Naive thymus-derived CD4-positive, alpha-beta T cell (primary cell): ENCODE measurements around the gene THAP7. TPM values are rescaled to one million over a fixed set of nuclear protein-coding genes. Genes with fewer than 3 reads are reported as not detected.

ENCODE experiments used
- ATAC-seq: fragments of 150-1000 bp; cut with Tn5 transposase; 2 replicates; pipeline ENCODE4 v1.10.0; 2021; ENCODE audit warnings: mild to moderate bottlenecking, moderate library complexity
- CTCF ChIA-PET: fragments of 350-600 bp; sonication (Branson Sonifier 250); formaldehyde crosslinking; loops from one replicate; lab custom pipeline; 2021; ENCODE audit warnings: antibody characterized with exemption; lab: Charles Lee
- POLR2A ChIA-PET: fragments of 350-600 bp; sonication (Branson Sonifier 250); formaldehyde crosslinking; loops from one replicate; lab custom pipeline; 2021; ENCODE audit warnings: antibody characterized with exemption, inconsistent platforms; lab: Charles Lee
- DNase-seq, 9 donors: peaks; one replicate each; pipeline versions ENCODE4 v3.0.0 to v3.0.0-alpha.2; 2020 to 2022; ENCODE audit warnings: mixed read lengths in 1 of 9
- H3K27ac ChIP-seq: one replicate; pipeline ENCODE4 v1.7.0; 2013; ENCODE audit warnings: mild to moderate bottlenecking, low read depth, low read length, moderate library complexity
- H3K27me3 ChIP-seq, 2 donors: one replicate each; pipeline ENCODE4 v1.7.0; 2013; ENCODE audit warnings: low read length in 2 of 2, mild to moderate bottlenecking in 2 of 2, moderate library complexity in 2 of 2; ENCODE audit not compliant: control insufficient read depth in 2 of 2, insufficient read depth in 2 of 2
- H3K36me3 ChIP-seq, 3 experiments: 1 replicate in 2 of 3; 2 replicates in 1 of 3; pipeline ENCODE4 v1.7.0; 2013; ENCODE audit warnings: low read length in 3 of 3, mild to moderate bottlenecking in 3 of 3, moderate library complexity in 1 of 3; ENCODE audit not compliant: insufficient read depth in 3 of 3, control insufficient read depth in 2 of 3
- H3K4me1 ChIP-seq, 2 donors: one replicate each; pipeline ENCODE4 v1.7.0; 2013; ENCODE audit warnings: low read length in 2 of 2, mild to moderate bottlenecking in 2 of 2, moderate library complexity in 1 of 2; ENCODE audit not compliant: control insufficient read depth in 2 of 2, insufficient read depth in 2 of 2
- H3K4me3 ChIP-seq: 2 replicates; pipeline ENCODE4 v1.7.0; 2013; ENCODE audit warnings: mild to moderate bottlenecking, low read length
- H3K9me3 ChIP-seq, 3 experiments: 1 replicate in 2 of 3; 2 replicates in 1 of 3; pipeline ENCODE4 v1.7.0; 2013; ENCODE audit warnings: low read length in 3 of 3; ENCODE audit not compliant: control insufficient read depth in 2 of 3
- H3K27ac Mint-ChIP-seq, 9 donors: one replicate each; pipeline ENCODE4 v1.8.0; 2020 to 2022; ENCODE audit warnings: mixed read lengths in 9 of 9, mild to moderate bottlenecking in 8 of 9, moderate library complexity in 5 of 9, inconsistent platforms in 2 of 9
- H3K27me3 Mint-ChIP-seq, 5 donors: one replicate each; pipeline ENCODE4 v1.8.0; 2021 to 2022; ENCODE audit warnings: mixed read lengths in 5 of 5, mild to moderate bottlenecking in 1 of 5
- H3K36me3 Mint-ChIP-seq, 5 donors: one replicate each; pipeline ENCODE4 v1.8.0; 2020 to 2022; ENCODE audit warnings: mixed read lengths in 5 of 5, mild to moderate bottlenecking in 3 of 5, inconsistent platforms in 1 of 5
- H3K4me1 Mint-ChIP-seq, 7 donors: one replicate each; pipeline ENCODE4 v1.8.0; 2020 to 2022; ENCODE audit warnings: mixed read lengths in 7 of 7, mild to moderate bottlenecking in 3 of 7, inconsistent platforms in 1 of 7
- H3K4me3 Mint-ChIP-seq, 10 donors: one replicate each; pipeline ENCODE4 v1.8.0; 2020 to 2022; ENCODE audit warnings: mild to moderate bottlenecking in 10 of 10, mixed read lengths in 10 of 10, moderate library complexity in 6 of 10, inconsistent platforms in 2 of 10
- H3K9me3 Mint-ChIP-seq, 11 donors: one replicate each; pipeline ENCODE4 v1.8.0; 2020 to 2022; ENCODE audit warnings: mixed read lengths in 11 of 11, mild to moderate bottlenecking in 4 of 11, inconsistent platforms in 1 of 11, moderate library complexity in 1 of 11
- intact Hi-C, 2 donors: fragments of 100-400 bp; cut with micrococcal nuclease; formaldehyde crosslinking; loops; one replicate each; pipeline ENCODE4 v1.15.1; 2023
- polyA plus RNA-seq, 2 donors: library from polyadenylated mRNA; unstranded; fragments of 300-500 nt; fragmentation: Illumina TruSeq; gene quantifications; one replicate each; pipeline ENCODE4 v1.2.3, GENCODE V29; 2021
- total RNA-seq, 6 experiments: library from RNA in 5 of 6; stranded (reverse) in 5 of 6; gene quantifications; 1 replicate in 5 of 6; 2 replicates in 1 of 6; pipeline ENCODE4 v1.2.3 and lab custom pipeline; 2021 to 2026

THAP7 gene
- total and polyA plus RNA-seq, 7 experiments from 2014 or later, result 25.8 to 73.3 (median 64.7) TPM

DNA sequence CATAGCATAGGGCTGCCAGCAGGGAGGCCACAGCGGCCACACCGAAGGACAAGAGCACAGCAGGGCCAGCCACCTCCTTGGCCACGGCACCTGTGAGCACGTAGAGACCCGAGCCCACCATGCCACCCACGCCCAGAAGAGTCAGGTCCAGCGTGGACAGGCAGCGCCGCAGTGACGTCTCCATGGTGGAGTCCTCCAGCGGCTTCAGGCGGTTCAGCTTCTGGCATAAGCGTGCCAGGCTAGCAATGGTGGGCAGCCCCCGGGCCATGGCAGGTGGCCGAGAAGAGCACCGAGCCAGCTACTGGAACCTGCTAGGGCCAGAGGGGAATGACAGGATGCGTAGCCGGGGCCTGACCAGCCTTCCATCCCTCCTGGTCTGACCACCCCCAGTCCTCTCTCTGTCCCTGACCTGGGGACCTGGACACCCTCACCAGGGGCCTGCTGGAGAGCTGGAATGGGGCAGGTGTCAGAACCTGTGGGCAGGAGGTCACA lies 29.7 kb upstream of the THAP7 start:
- H3K4me1 ChIP-seq, result peaks cover 0 to 9% of the 10 kb centered on the region in 2 donors
- ATAC-seq, result no peak

DNA sequence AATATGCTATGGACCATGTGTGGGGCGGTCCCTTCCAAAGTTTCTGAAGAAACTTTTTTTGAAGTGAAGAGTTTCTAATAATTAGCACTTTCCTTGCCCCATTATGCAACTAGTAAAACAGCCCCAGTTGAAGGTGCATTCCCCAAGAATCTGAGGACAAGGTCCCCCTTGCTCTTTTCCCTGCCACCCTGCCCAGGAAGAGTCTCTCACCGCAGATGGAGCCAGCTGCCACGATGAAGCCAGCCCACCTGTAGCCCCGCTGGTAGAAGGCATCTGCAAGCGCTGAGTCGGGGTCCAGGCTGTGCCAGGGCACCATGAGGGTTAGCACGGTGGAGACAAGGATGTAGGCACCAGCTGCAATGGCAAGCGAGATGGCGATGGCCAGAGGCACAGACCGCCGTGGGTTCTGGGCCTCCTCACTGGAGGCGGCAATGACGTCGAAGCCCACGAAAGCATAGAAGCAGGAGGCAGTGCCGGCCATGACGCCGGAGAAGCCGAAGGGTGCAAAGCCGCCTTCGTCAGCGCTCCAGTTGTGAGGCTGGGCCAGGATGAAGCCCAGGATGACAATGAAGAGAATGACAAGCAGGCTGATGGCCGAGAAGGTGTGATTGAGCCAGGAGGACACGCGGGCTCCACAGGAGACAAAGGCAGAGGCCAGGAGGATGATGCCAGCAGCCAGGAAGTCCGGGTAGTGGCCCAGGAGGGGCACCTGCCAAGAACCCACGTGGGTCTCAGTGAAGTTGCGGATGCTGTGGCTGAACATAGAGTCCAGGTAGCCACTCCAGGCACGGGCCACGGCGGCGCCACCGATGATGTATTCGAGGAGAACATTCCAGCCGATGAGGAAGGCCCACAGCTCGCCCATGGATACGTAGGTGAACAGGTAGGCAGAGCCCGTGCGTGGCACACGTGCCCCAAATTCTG lies 29.0 kb upstream of the THAP7 start:
- Mint-ChIP-seq H3K4me1 (peaks cover 4 to 14% (median 6%) of the 10 kb centered on the region in 7 donors), H3K27me3 (peaks cover 19 to 32% (median 22%) of the 10 kb centered on the region in 5 donors), H3K9me3 (no peaks in the 10 kb centered on the region), H3K27ac (no peak overlapping the region), H3K36me3 (no peaks in the 10 kb centered on the region), H3K4me3 (peak overlapping the region in 4 of 10 donors; percentile 14 to 77 (median 23))
- DNase-seq (peak in 1 of 9 donors; percentile 2), ATAC-seq (no peak)
- H3K4me1 ChIP-seq, result peaks cover 0 to 11% of the 10 kb centered on the region in 2 donors
- no peak overlapping the region for H3K4me3 ChIP-seq
- no peak overlapping the region for H3K27ac ChIP-seq
- no peaks in the 10 kb centered on the region for H3K36me3 ChIP-seq
- CTCF ChIA-PET, result no interaction called here
- H3K9me3 ChIP-seq, result no peaks in the 10 kb centered on the region
- POLR2A ChIA-PET, result no interaction called here
- intact Hi-C loops, result no loop called here
- no peaks in the 10 kb centered on the region for H3K27me3 ChIP-seq

More for the DNA sequence above, 29.7 kb upstream of the THAP7 start:
- Histone ChIP-seq H3K36me3 (no peaks in the 10 kb centered on the region), H3K4me3 (no peak overlapping the region), H3K27me3 (no peaks in the 10 kb centered on the region), H3K27ac (no peak overlapping the region), H3K9me3 (no peaks in the 10 kb centered on the region)
- Mint-ChIP-seq H3K27ac (no peak overlapping the region), H3K4me1 (peaks cover 3 to 10% (median 6%) of the 10 kb centered on the region in 7 donors), H3K36me3 (no peaks in the 10 kb centered on the region), H3K9me3 (no peaks in the 10 kb centered on the region), H3K27me3 (peaks cover 19 to 39% (median 22%) of the 10 kb centered on the region in 5 donors), H3K4me3 (peak overlapping the region in 2 of 10 donors; percentile 25 to 77)
- no peak for DNase-seq
- ChIA-PET CTCF (no interaction called here), POLR2A (interaction anchor here (0.5 kb wide), 1 partner anchor 417 kb away, joined by 3 read pairs; no protein-coding TSS in a partner anchor)
- intact Hi-C loops, result no loop called here

DNA sequence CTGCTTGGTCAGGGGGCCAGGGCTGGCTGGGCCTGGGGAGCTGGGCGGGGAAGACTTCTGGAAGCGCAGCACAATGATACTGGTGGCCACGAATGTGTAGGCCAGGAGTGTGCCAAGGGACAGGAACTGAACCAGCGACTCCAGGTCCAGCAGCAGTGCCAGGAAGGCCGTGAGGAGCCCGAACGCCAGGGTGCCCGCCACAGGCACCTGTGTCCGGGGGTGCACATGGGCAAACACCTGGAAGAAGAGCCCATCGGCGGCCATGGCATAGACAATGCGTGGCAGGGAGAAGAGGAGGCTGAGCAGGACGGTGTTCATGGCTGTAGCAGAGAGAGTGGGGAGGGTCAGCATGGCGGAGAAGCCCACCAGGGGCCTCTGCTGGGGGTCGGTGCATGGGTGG lies 28.1 kb upstream of the THAP7 start:
- H3K4me3 ChIP-seq, result no peak overlapping the region
- intact Hi-C loops, result no loop called here
- Mint-ChIP-seq H3K27me3 (peaks cover 19 to 30% (median 22%) of the 10 kb centered on the region in 5 donors), H3K36me3 (no peaks in the 10 kb centered on the region), H3K27ac (no peak overlapping the region), H3K4me3 (peak overlapping the region in 1 of 10 donors; percentile 30), H3K4me1 (peaks cover 9 to 22% (median 13%) of the 10 kb centered on the region in 7 donors), H3K9me3 (no peaks in the 10 kb centered on the region)
- no peak overlapping the region for H3K27ac ChIP-seq
- ChIA-PET CTCF (no interaction called here), POLR2A (no interaction called here)
- peaks cover 8 to 19% of the 10 kb centered on the region in 2 donors for H3K4me1 ChIP-seq
- H3K27me3 ChIP-seq, result no peaks in the 10 kb centered on the region
- no peaks in the 10 kb centered on the region for H3K36me3 ChIP-seq
- H3K9me3 ChIP-seq, result no peaks in the 10 kb centered on the region
- DNase-seq (no peak), ATAC-seq (no peak)

DNA sequence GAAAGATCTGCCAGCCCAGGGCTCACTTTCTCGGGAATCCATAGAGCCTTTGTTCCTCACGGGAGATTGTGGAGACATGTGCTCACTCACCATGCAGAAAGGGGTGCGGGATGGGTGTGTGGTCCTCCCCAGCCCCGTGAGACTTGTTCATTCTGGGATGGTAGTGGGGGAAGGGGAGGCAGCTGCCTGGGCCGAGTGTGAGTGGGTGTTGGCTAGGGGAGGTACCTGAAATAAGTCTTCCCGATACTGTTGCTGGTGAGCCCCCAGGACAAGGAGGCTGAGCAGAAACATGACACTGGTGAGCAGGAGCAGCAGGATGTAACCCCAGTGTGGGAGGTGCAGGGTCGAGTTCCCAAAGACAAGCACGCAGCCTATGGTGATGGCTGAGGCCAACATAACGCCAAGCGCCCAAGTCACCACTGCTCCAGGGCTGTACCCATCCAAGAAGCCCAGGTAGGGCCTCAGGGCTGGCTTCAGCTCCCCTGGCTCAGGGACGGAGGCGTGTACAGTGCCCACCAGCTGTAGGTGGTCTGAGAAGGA lies 27.6 kb upstream of the THAP7 start:
- no peak overlapping the region for H3K4me3 ChIP-seq
- DNase-seq (no peak), ATAC-seq (no peak)
- H3K27me3 ChIP-seq, result no peaks in the 10 kb centered on the region
- Mint-ChIP-seq H3K27me3 (peaks cover 19 to 30% (median 22%) of the 10 kb centered on the region in 5 donors), H3K36me3 (no peaks in the 10 kb centered on the region), H3K27ac (no peak overlapping the region), H3K4me3 (no peak overlapping the region), H3K9me3 (no peaks in the 10 kb centered on the region), H3K4me1 (peaks cover 11 to 23% (median 16%) of the 10 kb centered on the region in 7 donors)
- intact Hi-C loops, result no loop called here
- ChIA-PET CTCF (no interaction called here), POLR2A (no interaction called here)
- H3K36me3 ChIP-seq, result no peaks in the 10 kb centered on the region
- H3K9me3 ChIP-seq, result no peaks in the 10 kb centered on the region
- H3K27ac ChIP-seq, result no peak overlapping the region
- H3K4me1 ChIP-seq, result peaks cover 10 to 21% of the 10 kb centered on the region in 2 donors

DNA sequence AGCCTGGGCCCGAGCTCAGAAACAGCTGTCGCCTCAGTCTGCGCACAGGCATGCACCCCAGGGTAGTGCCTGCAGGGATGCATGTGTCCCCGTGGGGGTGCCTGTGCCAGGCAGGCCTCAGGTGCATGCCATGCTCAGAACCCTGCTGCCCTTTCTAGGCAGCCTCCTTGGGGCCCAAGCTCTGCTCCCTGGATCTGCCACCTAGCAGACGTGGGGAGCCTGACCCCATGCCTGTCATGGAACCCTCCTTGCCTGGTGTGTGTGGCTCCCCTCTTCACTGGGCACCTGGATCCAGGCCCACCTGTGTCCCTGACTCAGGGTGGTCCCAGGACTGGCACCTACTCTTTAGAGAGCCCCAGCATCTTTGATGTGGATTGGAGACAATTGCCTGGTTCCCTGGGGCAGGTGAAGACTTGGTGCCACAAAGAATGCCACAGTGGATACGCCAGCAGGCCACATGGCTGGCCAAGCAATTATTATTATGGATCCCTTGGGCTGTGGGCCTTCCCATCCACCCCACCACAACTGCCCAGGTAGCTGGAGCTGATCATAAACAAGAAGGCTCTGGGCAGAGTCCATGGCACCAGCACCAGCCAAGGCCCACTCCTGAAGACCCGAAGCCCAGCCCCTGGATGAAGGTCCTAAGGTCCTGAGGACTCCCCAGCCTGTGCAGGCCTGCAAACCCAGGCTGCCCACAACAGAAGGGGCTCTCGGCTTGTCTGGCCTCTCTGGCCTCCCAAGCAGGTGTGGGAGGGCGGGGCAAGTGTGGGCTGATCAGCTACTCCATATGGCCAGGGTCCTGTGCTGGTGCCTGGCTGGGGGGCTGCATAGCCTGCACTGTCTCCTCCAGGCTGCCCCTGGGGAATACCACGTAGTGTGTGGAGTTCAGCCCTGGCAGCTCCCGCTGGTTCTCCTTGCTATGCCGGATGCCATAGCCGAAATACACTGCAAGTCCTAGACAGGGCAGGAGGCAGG lies 26.6 kb upstream of the THAP7 start:
- peaks cover 11 to 23% (median 16%) of the 10 kb centered on the region in 7 donors for H3K4me1 Mint-ChIP-seq
- Histone ChIP-seq H3K27ac (no peak overlapping the region), H3K36me3 (no peaks in the 10 kb centered on the region), H3K4me3 (no peak overlapping the region), H3K4me1 (peaks cover 10 to 21% of the 10 kb centered on the region in 2 donors), H3K27me3 (no peaks in the 10 kb centered on the region), H3K9me3 (no peaks in the 10 kb centered on the region)
- no peak overlapping the region for H3K4me3 Mint-ChIP-seq
- no peak overlapping the region for H3K27ac Mint-ChIP-seq
- ChIA-PET CTCF (no interaction called here), POLR2A (no interaction called here)
- intact Hi-C loops, result no loop called here
- ATAC-seq (no peak), DNase-seq (no peak)
- peaks cover 19 to 27% (median 22%) of the 10 kb centered on the region in 5 donors for H3K27me3 Mint-ChIP-seq
- H3K9me3 Mint-ChIP-seq, result peaks cover 0 to 2% (median 0%) of the 10 kb centered on the region in 11 donors
- H3K36me3 Mint-ChIP-seq, result no peaks in the 10 kb centered on the region
